ENCODE measurements around the gene CTDSPL.

GRCh38 chr3:37957539-37957936 is 95.9 kb downstream of the CTDSPL start:
- TF ChIP-seq EZH2 (IDR thresholded peaks at IDR 0.05; ENCODE audit: insufficient read depth, poor library complexity, severe bottlenecking) (no peak), EZH2phosphoT487 (IDR thresholded peaks at IDR 0.05; ENCODE audit: insufficient read depth, low read depth) (no peak)
